Upper lobe of left lung (tissue), 4 donors: Measurements from ENCODE around the gene FGB.

Source experiments
- EP300 ChIP-seq, 4 donors: sonication (generic); formaldehyde crosslinking; IDR thresholded peaks; one replicate each; pipeline ENCODE4 v1.5.1; 2017; ENCODE audit warnings: antibody characterized with exemption in 4 of 4, control low read depth in 2 of 4
- POLR2A ChIP-seq, 4 donors: fragments of 450-650 bp; IDR thresholded peaks; one replicate each; pipeline ENCODE4 v1.5.1; 2016 to 2017; ENCODE audit warnings: antibody characterized with exemption in 4 of 4, mild to moderate bottlenecking in 2 of 4
- POLR2AphosphoS5 ChIP-seq, 2 donors: sonication (generic); formaldehyde crosslinking; IDR thresholded peaks; one replicate each; pipeline ENCODE4 v1.5.1; 2017; ENCODE audit warnings: antibody characterized with exemption in 2 of 2
- TF ChIP-seq, protein P1 (sequence below), 6 experiments: fragments of 450-650 bp in 4 of 6; fragments of 200-600 bp in 2 of 6; sonication (generic) in 2 of 6; IDR thresholded peaks; one replicate each; pipeline ENCODE4 v1.5.1; 2016 to 2019; ENCODE audit warnings: antibody characterized with exemption in 6 of 6

DNA sequence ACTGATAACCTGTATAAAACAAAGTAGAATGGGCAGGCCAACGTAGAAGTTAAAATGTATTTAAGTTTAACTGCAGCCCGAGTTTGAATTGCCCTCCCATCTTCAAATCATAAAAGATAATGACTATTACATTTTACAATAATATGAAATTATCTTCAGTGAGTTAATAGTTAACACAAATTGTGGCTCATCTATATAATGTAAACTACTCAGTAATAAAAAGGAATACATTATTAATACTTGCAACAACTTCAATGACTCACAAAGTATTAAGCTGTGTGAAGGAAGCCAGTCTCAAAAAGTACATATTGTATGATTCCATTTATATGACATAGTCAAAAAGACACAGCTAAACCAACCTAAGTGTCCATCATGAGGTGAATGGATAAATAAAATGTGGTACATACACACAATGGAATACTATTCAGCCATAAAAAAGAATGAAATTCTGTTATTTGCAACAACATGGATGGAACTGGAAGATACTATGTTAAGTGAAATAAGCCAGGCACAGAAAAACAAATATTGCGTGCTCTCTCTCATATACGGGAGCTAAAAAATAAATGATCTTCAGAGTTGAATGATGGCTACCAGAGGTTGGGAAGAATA, 20.4 kb upstream of the FGB start:
- TF ChIP-seq, protein P1, sequence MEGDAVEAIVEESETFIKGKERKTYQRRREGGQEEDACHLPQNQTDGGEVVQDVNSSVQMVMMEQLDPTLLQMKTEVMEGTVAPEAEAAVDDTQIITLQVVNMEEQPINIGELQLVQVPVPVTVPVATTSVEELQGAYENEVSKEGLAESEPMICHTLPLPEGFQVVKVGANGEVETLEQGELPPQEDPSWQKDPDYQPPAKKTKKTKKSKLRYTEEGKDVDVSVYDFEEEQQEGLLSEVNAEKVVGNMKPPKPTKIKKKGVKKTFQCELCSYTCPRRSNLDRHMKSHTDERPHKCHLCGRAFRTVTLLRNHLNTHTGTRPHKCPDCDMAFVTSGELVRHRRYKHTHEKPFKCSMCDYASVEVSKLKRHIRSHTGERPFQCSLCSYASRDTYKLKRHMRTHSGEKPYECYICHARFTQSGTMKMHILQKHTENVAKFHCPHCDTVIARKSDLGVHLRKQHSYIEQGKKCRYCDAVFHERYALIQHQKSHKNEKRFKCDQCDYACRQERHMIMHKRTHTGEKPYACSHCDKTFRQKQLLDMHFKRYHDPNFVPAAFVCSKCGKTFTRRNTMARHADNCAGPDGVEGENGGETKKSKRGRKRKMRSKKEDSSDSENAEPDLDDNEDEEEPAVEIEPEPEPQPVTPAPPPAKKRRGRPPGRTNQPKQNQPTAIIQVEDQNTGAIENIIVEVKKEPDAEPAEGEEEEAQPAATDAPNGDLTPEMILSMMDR (IDR thresholded peaks at IDR 0.05): no peak
- TF ChIP-seq POLR2A (IDR thresholded peaks at IDR 0.05) (no peak), POLR2AphosphoS5 (IDR thresholded peaks at IDR 0.05) (no peak), EP300 (IDR thresholded peaks at IDR 0.05) (no peak)
